Nephron progenitor cell (in vitro differentiated cells): ENCODE results near the gene ZNF230.

Experiments
- DNase-seq: peaks from one replicate; pipeline ENCODE4 v3.0.0; 2021
- H3K27ac Mint-ChIP-seq: 2 replicates; pipeline ENCODE4 v1.8.0; 2021; ENCODE audit warnings: mild to moderate bottlenecking, moderate library complexity, mixed read lengths
- H3K27me3 Mint-ChIP-seq: 2 replicates; pipeline ENCODE4 v1.8.0; 2021; ENCODE audit warnings: mild to moderate bottlenecking, low read depth, mixed read lengths; ENCODE audit not compliant: poor library complexity
- H3K36me3 Mint-ChIP-seq: 2 replicates; pipeline ENCODE4 v1.8.0; 2021; ENCODE audit warnings: low read depth, mixed read lengths
- H3K4me1 Mint-ChIP-seq: 2 replicates; pipeline ENCODE4 v1.8.0; 2021; ENCODE audit warnings: mixed read lengths
- H3K4me3 Mint-ChIP-seq: 2 replicates; pipeline ENCODE4 v1.8.0; 2021; ENCODE audit warnings: mild to moderate bottlenecking, moderate library complexity, mixed read lengths
- H3K9me3 Mint-ChIP-seq: 2 replicates; pipeline ENCODE4 v1.8.0; 2021; ENCODE audit warnings: mild to moderate bottlenecking, moderate library complexity, mixed read lengths
- CTCF ChIP-seq: fragments of 200-600 bp; sonication (generic); IDR thresholded peaks from 2 replicates; pipeline ENCODE4 v1.5.0; 2021; ENCODE audit warnings: antibody characterized with exemption

The ZNF230 gene

GRCh38 chr19:44061038-44061437, 58.3 kb downstream of the ZNF230 start:
- Mint-ChIP-seq H3K27ac (no peak overlapping the region), H3K27me3 (no peaks in the 10 kb centered on the region), H3K36me3 (peaks cover 98% of the 10 kb centered on the region), H3K9me3 (peaks cover 24% of the 10 kb centered on the region), H3K4me1 (no peaks in the 10 kb centered on the region), H3K4me3 (no peak overlapping the region)
- DNase-seq: no peak
- TF ChIP-seq CTCF: no peak
